BLaER1 treated with 17β-estradiol and CSF1 and Interleukin-3, amounts not matched to agents 10 nM and 100 nM (cell line): ENCODE measurements around the gene PPAT.

Source experiments
- H3K27ac ChIP-seq, 11 experiments: shearing (Covaris generic); formaldehyde crosslinking; 2 replicates each; pipeline ENCODE4 v1.8.1; 2022
- H3K27me3 ChIP-seq, 11 experiments: shearing (Covaris generic); formaldehyde crosslinking; 2 replicates each; pipeline ENCODE4 v1.8.1; 2022
- H3K36me3 ChIP-seq, 11 experiments: shearing (Covaris generic); formaldehyde crosslinking; 2 replicates each; pipeline ENCODE4 v1.8.1; 2022
- H3K4me1 ChIP-seq, 10 experiments: shearing (Covaris generic); formaldehyde crosslinking; 2 replicates each; pipeline ENCODE4 v1.8.1; 2022
- H3K4me2 ChIP-seq, 11 experiments: shearing (Covaris generic); formaldehyde crosslinking; 2 replicates each; pipeline ENCODE4 v1.8.1; 2022
- H3K4me3 ChIP-seq, 10 experiments: shearing (Covaris generic); formaldehyde crosslinking; 2 replicates each; pipeline ENCODE4 v1.8.1; 2022
- H3K9ac ChIP-seq, 11 experiments: shearing (Covaris generic); formaldehyde crosslinking; 2 replicates each; pipeline ENCODE4 v1.8.1; 2022
- H3K9me3 ChIP-seq, 11 experiments: shearing (Covaris generic); formaldehyde crosslinking; replicated peaks in 1 of 11; 2 replicates each; pipeline ENCODE4 v1.8.1; 2022
- H4K20me1 ChIP-seq, 11 experiments: shearing (Covaris generic); formaldehyde crosslinking; 2 replicates each; pipeline ENCODE4 v1.8.1; 2022
- Cebpa-rat ChIP-seq, 11 experiments: shearing (Covaris generic); IDR thresholded peaks; 2 replicates each; pipeline ENCODE4 v1.8.1; 2022

The PPAT gene

DNA sequence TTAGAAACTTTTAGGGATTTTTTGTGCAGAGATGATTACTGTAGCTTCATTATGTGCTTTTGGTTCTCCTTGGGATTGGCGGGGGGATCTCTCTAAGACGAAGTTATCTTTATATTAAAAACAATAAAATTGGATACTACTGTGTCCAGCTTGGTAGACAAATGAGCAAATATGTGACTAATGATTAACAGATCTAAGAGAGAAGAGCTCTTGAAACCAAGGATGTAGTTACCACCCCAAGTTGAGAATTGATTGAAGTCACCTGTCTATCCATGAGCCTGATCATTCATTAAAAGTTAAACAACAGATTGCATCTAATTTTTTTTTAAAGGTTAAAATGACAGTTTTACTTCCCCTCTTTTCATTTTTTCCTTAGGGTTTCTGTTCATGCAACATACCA lies 9.3 kb upstream of the PPAT start:
- H3K36me3 ChIP-seq: peaks cover 48 to 100% (median 98%) of the 10 kb centered on the region in 11 experiments
- H3K9me3 ChIP-seq: 0 out of 22 replicates have a peak, but pooled peaks cover 0 to 3% (median 0%) of the 10 kb centered on the region in 11 experiments
- TF ChIP-seq Cebpa-rat (IDR thresholded peaks at IDR 0.05): no peak
- no peak overlapping the region for H3K9ac ChIP-seq
- peaks cover 10 to 32% (median 16%) of the 10 kb centered on the region in 10 experiments for H3K4me1 ChIP-seq
- H3K27ac ChIP-seq: no peak overlapping the region; a peak in 1 of 22 replicates
- H4K20me1 ChIP-seq: peaks cover 0 to 91% (median 73%) of the 10 kb centered on the region in 11 experiments; a peak in 18 of 22 replicates
- no peak overlapping the region for H3K4me2 ChIP-seq
- H3K4me3 ChIP-seq: no peak overlapping the region
- H3K27me3 ChIP-seq: no peaks in the 10 kb centered on the region

DNA sequence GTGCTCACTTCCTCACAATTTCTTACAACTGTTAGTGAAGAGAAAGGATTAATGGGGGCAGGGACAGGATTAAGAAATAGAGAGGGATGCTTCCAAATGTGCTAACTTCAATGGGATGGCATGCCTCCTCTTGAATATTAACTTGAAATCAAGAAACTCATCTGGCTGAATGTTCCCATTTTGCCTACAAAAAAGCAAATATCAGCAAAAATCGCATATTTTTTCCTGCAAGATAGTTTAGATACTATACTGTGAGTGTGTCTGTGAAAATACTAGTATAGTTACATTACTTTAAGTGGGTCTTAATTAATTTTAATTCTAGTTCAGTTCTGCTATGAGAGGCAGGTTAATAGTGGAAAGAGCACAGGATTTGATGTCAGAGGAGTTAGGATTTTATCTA lies 5.6 kb upstream of the PPAT start:
- no peak overlapping the region for H3K27ac ChIP-seq
- H3K36me3 ChIP-seq: peaks cover 21 to 77% (median 67%) of the 10 kb centered on the region in 11 experiments
- no peak overlapping the region for H3K9ac ChIP-seq
- no peak for TF ChIP-seq Cebpa-rat (IDR thresholded peaks at IDR 0.05)
- H3K27me3 ChIP-seq: no peaks in the 10 kb centered on the region
- no peaks in the 10 kb centered on the region for H3K9me3 ChIP-seq
- H4K20me1 ChIP-seq: peaks cover 0 to 91% (median 85%) of the 10 kb centered on the region in 11 experiments; a peak in 18 of 22 replicates
- no peak overlapping the region; a peak in 1 of 20 replicates for H3K4me3 ChIP-seq
- peak overlapping the region in 10 of 11 experiments; percentile 6 to 93 (median 76); a peak in 9 of 22 replicates for H3K4me2 ChIP-seq
- H3K4me1 ChIP-seq: peaks cover 31 to 51% (median 37%) of the 10 kb centered on the region in 10 experiments

DNA sequence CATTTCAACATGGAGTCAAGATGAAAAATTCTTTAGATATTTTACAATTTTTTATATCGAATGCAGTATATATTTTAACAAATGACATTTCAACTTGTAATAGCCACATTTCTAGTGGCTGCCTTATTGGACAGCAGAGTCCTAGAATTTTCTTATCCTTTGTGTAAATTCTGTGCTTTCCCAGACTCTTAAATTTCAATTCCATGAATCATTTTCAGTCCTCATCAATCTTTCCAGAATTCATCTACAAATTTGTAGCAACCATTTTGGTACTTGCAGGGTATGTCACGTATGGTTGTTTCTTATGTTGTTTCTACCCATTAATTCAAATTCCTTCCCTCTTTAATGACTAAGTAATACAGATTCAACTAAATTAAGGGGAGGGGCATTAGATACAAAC lies 3.4 kb upstream of the PPAT start:
- Histone ChIP-seq H3K36me3 (peaks cover 21 to 55% (median 45%) of the 10 kb centered on the region in 11 experiments), H3K27ac (no peak overlapping the region), H4K20me1 (peaks cover 0 to 83% (median 75%) of the 10 kb centered on the region in 11 experiments; a peak in 18 of 22 replicates), H3K4me3 (peak overlapping the region in 6 of 10 experiments; percentile 29 to 87 (median 84); a peak in 5 of 20 replicates), H3K4me1 (peaks cover 32 to 48% (median 38%) of the 10 kb centered on the region in 10 experiments), H3K27me3 (no peaks in the 10 kb centered on the region), H3K9ac (peak overlapping the region in 1 of 11 experiments; percentile 97; a peak in 2 of 22 replicates), H3K4me2 (peak overlapping the region; percentile 40 to 94 (median 88); a peak in 21 of 22 replicates), H3K9me3 (no peaks in the 10 kb centered on the region)
- no peak for TF ChIP-seq Cebpa-rat (IDR thresholded peaks at IDR 0.05)

DNA sequence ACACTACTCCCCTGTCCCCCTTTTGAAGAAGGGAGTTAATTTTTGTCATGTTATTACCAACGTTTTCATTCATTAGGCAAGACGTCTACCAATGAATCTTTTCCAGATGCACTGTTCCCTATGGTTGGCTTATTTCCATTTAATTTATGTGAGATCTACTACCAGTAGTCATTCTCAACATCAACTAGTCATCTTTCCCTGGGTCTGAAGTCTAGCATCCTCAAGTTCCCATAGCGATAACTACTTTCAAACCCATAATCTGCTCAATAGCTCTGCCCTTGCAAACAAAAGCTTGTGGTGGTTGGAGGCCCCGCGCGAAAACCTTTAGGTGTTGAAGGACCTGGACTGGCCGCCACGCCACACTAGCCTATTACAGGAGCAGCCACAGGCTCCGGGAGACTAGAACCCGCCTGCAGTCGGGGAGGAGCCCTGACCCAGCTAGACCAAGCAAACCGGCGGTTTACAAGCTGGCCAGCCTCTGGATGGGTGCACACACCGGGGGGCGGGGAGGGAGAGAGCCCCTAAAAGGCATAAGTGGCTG lies 746 bp downstream of the PPAT start:
- H3K9me3 ChIP-seq: no peaks in the 10 kb centered on the region
- H3K9ac ChIP-seq: peak overlapping the region; percentile 76 to 98 (median 93)
- peaks cover 0 to 35% (median 8%) of the 10 kb centered on the region in 11 experiments; a peak in 12 of 22 replicates for H3K36me3 ChIP-seq
- TF ChIP-seq Cebpa-rat (IDR thresholded peaks at IDR 0.05): no peak
- H3K4me3 ChIP-seq: peak overlapping the region; percentile 82 to 90 (median 85)
- H3K4me2 ChIP-seq: peak overlapping the region; percentile 72 to 93 (median 88)
- H4K20me1 ChIP-seq: peaks cover 0 to 83% (median 75%) of the 10 kb centered on the region in 11 experiments; a peak in 18 of 22 replicates
- peaks cover 28 to 49% (median 38%) of the 10 kb centered on the region in 10 experiments for H3K4me1 ChIP-seq
- H3K27me3 ChIP-seq: no peaks in the 10 kb centered on the region
- peak overlapping the region in 10 of 11 experiments; percentile 82 to 97 (median 94); a peak in 21 of 22 replicates for H3K27ac ChIP-seq

DNA sequence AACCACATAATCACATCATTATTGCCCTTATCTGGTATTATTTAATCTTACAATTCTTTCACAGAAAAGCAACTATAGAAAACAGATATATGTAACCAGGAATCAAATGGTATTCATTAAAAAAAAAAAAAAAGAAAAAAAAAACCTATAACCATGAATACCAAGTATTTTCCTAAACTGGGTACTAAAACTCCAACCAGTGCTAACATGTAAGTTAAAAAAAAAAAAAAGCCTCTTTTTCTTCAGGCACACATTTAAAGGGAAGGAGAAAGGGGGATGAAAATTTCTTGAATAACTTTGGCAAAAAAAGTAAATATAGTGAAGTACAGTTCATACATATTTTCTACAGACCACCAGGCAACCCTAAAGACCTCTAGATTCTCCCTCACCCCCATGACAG lies 2.1 kb downstream of the PPAT start:
- no peak for TF ChIP-seq Cebpa-rat (IDR thresholded peaks at IDR 0.05)
- Histone ChIP-seq H3K4me1 (peaks cover 14 to 35% (median 24%) of the 10 kb centered on the region in 10 experiments; a peak in 19 of 20 replicates), H3K36me3 (peaks cover 0 to 27% (median 0%) of the 10 kb centered on the region in 11 experiments; a peak in 5 of 22 replicates), H3K27ac (peak overlapping the region in 10 of 11 experiments; percentile 35 to 97 (median 92); a peak in 15 of 22 replicates), H3K4me3 (peak overlapping the region; percentile 82 to 90 (median 85)), H3K9ac (peak overlapping the region; percentile 76 to 98 (median 93); a peak in 21 of 22 replicates), H3K4me2 (peak overlapping the region; percentile 72 to 93 (median 88)), H3K9me3 (no peaks in the 10 kb centered on the region), H4K20me1 (peaks cover 0 to 83% (median 75%) of the 10 kb centered on the region in 11 experiments; a peak in 14 of 22 replicates), H3K27me3 (no peaks in the 10 kb centered on the region)

DNA sequence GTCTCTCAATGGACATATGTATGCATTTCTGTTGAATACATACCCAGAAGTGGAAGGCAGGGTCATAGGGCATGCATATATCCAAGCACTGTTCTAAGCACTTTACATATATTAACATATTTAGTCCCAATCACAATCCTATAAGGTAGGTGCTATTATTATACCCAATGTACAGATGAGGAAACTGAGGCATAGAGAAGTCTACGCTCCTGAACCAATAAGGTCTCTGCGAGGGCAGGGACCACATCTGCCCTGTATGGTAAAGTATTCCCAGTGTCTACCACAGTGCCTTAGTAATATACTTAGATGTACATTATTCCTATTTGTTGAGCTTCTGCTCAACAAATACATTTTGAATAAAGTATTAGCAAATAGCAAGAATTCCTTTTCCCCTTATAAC lies 5.2 kb downstream of the PPAT start:
- TF ChIP-seq Cebpa-rat (IDR thresholded peaks at IDR 0.05): no peak
- no peak overlapping the region for H3K27ac ChIP-seq
- peaks cover 0 to 15% (median 10%) of the 10 kb centered on the region in 11 experiments; a peak in 12 of 22 replicates for H3K9me3 ChIP-seq
- no peak overlapping the region for H3K4me2 ChIP-seq
- peaks cover 10 to 27% (median 16%) of the 10 kb centered on the region in 10 experiments; a peak in 16 of 20 replicates for H3K4me1 ChIP-seq
- no peak overlapping the region for H3K9ac ChIP-seq
- no peak overlapping the region for H3K4me3 ChIP-seq
- H4K20me1 ChIP-seq: peaks cover 0 to 100% (median 89%) of the 10 kb centered on the region in 11 experiments; a peak in 15 of 22 replicates
- H3K36me3 ChIP-seq: peaks cover 0 to 49% (median 14%) of the 10 kb centered on the region in 11 experiments; a peak in 12 of 22 replicates
- no peaks in the 10 kb centered on the region for H3K27me3 ChIP-seq

DNA sequence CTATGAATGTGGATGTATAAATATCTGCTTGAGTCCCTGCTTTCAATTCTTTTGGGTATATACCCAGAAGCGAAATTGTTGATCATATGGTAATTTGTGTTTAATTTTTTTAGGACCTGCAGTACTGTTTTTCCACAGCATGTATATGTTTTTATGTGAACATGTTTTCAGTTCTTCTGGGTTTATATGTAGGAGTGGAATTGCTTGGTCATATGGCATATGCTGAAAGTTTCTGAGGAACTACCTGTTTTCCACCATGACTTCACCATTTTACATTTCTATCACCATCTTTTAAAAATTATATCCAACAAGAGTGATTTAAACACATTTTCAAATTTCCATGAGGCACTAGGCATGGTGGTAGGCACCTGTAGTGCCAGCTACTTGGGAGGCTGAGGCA lies 8.2 kb downstream of the PPAT start:
- H3K36me3 ChIP-seq: peaks cover 0 to 48% (median 18%) of the 10 kb centered on the region in 11 experiments; a peak in 12 of 22 replicates
- H3K4me1 ChIP-seq: peaks cover 0 to 7% (median 3%) of the 10 kb centered on the region in 10 experiments; a peak in 4 of 20 replicates
- H3K4me3 ChIP-seq: no peak overlapping the region
- H3K27me3 ChIP-seq: no peaks in the 10 kb centered on the region
- H3K27ac ChIP-seq: no peak overlapping the region
- TF ChIP-seq Cebpa-rat (IDR thresholded peaks at IDR 0.05): no peak
- peaks cover 0 to 15% (median 10%) of the 10 kb centered on the region in 11 experiments; a peak in 12 of 22 replicates for H3K9me3 ChIP-seq
- no peak overlapping the region for H3K4me2 ChIP-seq
- H4K20me1 ChIP-seq: peaks cover 0 to 100% (median 91%) of the 10 kb centered on the region in 11 experiments; a peak in 15 of 22 replicates
- H3K9ac ChIP-seq: no peak overlapping the region

DNA sequence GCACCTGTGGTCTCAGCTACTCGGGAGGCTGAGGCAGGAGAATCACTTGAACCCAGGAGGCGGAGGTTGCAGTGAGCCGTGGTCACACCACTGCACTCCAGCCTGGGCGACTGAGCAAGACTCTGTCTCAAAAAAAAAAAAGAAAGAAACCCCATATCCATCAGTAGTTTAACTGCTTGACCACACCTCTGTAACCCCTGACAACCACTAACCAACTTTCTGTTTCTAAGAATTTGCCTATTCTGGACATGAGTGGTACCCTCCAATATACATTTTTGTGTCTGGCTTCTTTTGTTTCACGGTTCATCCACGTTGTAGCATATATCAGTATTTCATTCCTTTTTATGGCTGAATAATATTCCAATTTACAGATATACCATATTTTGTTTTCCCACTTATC lies 9.1 kb downstream of the PPAT start:
- no peak for TF ChIP-seq Cebpa-rat (IDR thresholded peaks at IDR 0.05)
- peaks cover 0 to 100% (median 91%) of the 10 kb centered on the region in 11 experiments; a peak in 15 of 22 replicates for H4K20me1 ChIP-seq
- H3K27me3 ChIP-seq: no peaks in the 10 kb centered on the region
- peaks cover 0 to under 1% (median 0%) of the 10 kb centered on the region in 10 experiments; a peak in 1 of 20 replicates for H3K4me1 ChIP-seq
- H3K4me2 ChIP-seq: no peak overlapping the region
- H3K36me3 ChIP-seq: peaks cover 0 to 48% (median 26%) of the 10 kb centered on the region in 11 experiments; a peak in 17 of 22 replicates
- no peak overlapping the region for H3K4me3 ChIP-seq
- no peak overlapping the region for H3K9ac ChIP-seq
- peaks cover 0 to 15% (median 10%) of the 10 kb centered on the region in 11 experiments; a peak in 12 of 22 replicates for H3K9me3 ChIP-seq
- H3K27ac ChIP-seq: no peak overlapping the region

DNA sequence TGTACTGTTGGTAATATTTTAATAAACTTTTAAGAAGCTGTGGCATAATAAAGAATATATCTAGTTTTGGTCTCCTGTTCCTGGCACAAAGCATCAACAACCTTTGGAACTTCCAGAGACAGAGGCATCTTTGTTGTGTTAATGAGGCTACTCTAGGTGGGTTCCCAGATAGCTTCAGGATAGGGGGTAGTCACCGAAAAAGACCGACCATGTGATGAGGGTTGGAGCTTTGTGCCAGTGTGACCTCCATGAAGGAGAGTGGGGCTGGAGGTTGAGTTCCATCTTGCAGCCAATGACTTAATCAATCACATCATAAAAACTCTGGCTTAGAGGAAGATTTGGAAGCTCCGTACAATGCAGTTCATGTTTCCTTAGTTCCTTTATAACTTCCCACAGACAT lies 9.9 kb downstream of the PPAT start:
- no peak overlapping the region for H3K4me2 ChIP-seq
- H3K27ac ChIP-seq: no peak overlapping the region
- peaks cover 0 to 8% (median 6%) of the 10 kb centered on the region in 10 experiments; a peak in 11 of 20 replicates for H3K4me1 ChIP-seq
- H3K36me3 ChIP-seq: peaks cover 0 to 51% (median 30%) of the 10 kb centered on the region in 11 experiments; a peak in 17 of 22 replicates
- H4K20me1 ChIP-seq: peaks cover 0 to 100% (median 90%) of the 10 kb centered on the region in 11 experiments; a peak in 15 of 22 replicates
- peaks cover 0 to 15% (median 10%) of the 10 kb centered on the region in 11 experiments; a peak in 12 of 22 replicates for H3K9me3 ChIP-seq
- H3K4me3 ChIP-seq: no peak overlapping the region
- H3K9ac ChIP-seq: no peak overlapping the region
- TF ChIP-seq Cebpa-rat (IDR thresholded peaks at IDR 0.05): no peak
- H3K27me3 ChIP-seq: no peaks in the 10 kb centered on the region
